ENCODE measurements around the gene CAPN5. TPM values are rescaled to one million over a fixed set of nuclear protein-coding genes. Genes with fewer than 3 reads are reported as not detected.
"Not testable (repeated sequence)": the region's sequence is repeated elsewhere in the genome, so short reads cannot be mapped to it uniquely, and the experiment has no call there.

CAPN5 gene
- total and polyA plus RNA-seq, 4 donors: 6.5 to 25.8 (median 18.2) TPM

DNA sequence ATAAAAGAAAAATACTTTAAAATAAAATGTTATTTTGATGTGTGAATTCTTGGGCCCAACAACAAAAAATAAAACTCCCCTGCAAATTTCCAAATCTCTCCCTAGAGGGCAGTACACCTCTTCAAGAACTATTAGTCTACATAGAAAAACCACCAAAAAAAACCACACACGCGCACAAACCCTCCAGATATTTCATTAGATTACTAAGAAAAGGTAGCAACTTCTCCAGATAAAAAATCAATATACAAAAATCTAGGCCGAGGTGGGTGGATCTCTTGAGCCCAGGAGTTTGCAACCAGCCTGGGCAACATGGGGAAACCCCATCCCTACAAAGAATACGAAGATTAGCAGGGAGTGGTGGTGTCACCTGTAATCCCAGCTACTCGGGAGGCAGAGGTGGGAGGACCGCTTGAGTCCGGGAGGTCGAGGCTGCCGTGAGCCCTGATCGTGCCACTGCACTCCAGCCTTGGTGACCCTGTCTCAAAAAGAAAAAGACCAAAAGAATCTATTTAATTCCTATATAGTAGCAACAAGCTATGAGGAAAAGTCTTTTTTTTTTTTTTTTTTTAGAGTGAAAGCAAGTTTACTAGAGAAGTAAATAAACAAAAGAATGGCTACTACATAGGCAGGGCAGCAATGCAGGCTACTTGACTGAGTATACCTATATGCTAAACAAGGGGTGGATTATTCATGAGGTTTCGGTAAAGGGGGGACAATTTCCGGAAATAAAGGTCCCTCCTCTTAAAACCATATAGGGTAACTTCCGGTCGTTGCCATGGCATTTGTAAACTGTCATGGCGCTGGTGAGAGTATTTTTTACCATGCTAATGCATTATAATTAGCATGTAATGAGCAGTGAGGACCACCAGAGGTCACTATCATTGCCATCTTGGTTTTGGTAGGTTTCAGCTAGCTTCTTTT is 19.5 kb upstream of the CAPN5 start:
- Histone ChIP-seq H3K9me3 (ENCODE audit: control insufficient read depth in 4 of 4, low read length in 3 of 4) (no peaks in the 10 kb centered on the region), H3K4me1 (ENCODE audit: control insufficient read depth in 4 of 4, insufficient read depth in 4 of 4, low read length in 3 of 4) (peaks cover 5 to 11% (median 8%) of the 10 kb centered on the region in 4 donors), H3K27me3 (ENCODE audit: control insufficient read depth in 4 of 4, insufficient read depth in 4 of 4, low read length in 3 of 4) (peaks cover 0 to 3% (median 0%) of the 10 kb centered on the region in 4 donors), H3K4me3 (ENCODE audit: low read depth in 1 of 3, low read length in 3 of 3) (peak overlapping the region; percentile 35 to 71 (median 57)), H3K36me3 (ENCODE audit: control insufficient read depth in 4 of 4, insufficient read depth in 3 of 4, low read depth in 1 of 4, low read length in 3 of 4) (no peaks in the 10 kb centered on the region), H3K9ac (ENCODE audit: low read depth in 1 of 2, low read length in 2 of 2) (peak overlapping the region; percentile 17 to 58), H3K27ac (ENCODE audit: low read depth in 1 of 2, low read length in 2 of 2) (peak overlapping the region; percentile 64 to 79)
- DNase-seq (ENCODE audit: low spot score): peak; percentile 79
- TF ChIP-seq, protein P1, sequence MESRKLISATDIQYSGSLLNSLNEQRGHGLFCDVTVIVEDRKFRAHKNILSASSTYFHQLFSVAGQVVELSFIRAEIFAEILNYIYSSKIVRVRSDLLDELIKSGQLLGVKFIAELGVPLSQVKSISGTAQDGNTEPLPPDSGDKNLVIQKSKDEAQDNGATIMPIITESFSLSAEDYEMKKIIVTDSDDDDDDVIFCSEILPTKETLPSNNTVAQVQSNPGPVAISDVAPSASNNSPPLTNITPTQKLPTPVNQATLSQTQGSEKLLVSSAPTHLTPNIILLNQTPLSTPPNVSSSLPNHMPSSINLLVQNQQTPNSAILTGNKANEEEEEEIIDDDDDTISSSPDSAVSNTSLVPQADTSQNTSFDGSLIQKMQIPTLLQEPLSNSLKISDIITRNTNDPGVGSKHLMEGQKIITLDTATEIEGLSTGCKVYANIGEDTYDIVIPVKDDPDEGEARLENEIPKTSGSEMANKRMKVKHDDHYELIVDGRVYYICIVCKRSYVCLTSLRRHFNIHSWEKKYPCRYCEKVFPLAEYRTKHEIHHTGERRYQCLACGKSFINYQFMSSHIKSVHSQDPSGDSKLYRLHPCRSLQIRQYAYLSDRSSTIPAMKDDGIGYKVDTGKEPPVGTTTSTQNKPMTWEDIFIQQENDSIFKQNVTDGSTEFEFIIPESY (IDR thresholded peaks at IDR 0.05): no peak
- TF ChIP-seq RAD21 (IDR thresholded peaks at IDR 0.05): peak; percentile 82 to 84
- TF ChIP-seq EGR1 (IDR thresholded peaks at IDR 0.05; ENCODE audit: low read depth in 2 of 2): no peak
- TF ChIP-seq FOXA1 (IDR thresholded peaks at IDR 0.05): no peak
- peak; percentile 84 to 86 for TF ChIP-seq GABPA (IDR thresholded peaks at IDR 0.05 in 1 of 2, conservative IDR thresholded peaks at IDR 0.05 in 1 of 2)
- TF ChIP-seq TAF1 (conservative IDR thresholded peaks at IDR 0.05): no peak
- TF ChIP-seq, protein P2, sequence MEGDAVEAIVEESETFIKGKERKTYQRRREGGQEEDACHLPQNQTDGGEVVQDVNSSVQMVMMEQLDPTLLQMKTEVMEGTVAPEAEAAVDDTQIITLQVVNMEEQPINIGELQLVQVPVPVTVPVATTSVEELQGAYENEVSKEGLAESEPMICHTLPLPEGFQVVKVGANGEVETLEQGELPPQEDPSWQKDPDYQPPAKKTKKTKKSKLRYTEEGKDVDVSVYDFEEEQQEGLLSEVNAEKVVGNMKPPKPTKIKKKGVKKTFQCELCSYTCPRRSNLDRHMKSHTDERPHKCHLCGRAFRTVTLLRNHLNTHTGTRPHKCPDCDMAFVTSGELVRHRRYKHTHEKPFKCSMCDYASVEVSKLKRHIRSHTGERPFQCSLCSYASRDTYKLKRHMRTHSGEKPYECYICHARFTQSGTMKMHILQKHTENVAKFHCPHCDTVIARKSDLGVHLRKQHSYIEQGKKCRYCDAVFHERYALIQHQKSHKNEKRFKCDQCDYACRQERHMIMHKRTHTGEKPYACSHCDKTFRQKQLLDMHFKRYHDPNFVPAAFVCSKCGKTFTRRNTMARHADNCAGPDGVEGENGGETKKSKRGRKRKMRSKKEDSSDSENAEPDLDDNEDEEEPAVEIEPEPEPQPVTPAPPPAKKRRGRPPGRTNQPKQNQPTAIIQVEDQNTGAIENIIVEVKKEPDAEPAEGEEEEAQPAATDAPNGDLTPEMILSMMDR (IDR thresholded peaks at IDR 0.05; ENCODE audit: low read depth, low read length, missing input control): peak; percentile 86
- TF ChIP-seq YY1 (IDR thresholded peaks at IDR 0.05): peak; percentile 96
- no peak for TF ChIP-seq NR2F2 (IDR thresholded peaks at IDR 0.05)
- TF ChIP-seq SP1 (IDR thresholded peaks at IDR 0.05): no peak
- TF ChIP-seq, protein P3, sequence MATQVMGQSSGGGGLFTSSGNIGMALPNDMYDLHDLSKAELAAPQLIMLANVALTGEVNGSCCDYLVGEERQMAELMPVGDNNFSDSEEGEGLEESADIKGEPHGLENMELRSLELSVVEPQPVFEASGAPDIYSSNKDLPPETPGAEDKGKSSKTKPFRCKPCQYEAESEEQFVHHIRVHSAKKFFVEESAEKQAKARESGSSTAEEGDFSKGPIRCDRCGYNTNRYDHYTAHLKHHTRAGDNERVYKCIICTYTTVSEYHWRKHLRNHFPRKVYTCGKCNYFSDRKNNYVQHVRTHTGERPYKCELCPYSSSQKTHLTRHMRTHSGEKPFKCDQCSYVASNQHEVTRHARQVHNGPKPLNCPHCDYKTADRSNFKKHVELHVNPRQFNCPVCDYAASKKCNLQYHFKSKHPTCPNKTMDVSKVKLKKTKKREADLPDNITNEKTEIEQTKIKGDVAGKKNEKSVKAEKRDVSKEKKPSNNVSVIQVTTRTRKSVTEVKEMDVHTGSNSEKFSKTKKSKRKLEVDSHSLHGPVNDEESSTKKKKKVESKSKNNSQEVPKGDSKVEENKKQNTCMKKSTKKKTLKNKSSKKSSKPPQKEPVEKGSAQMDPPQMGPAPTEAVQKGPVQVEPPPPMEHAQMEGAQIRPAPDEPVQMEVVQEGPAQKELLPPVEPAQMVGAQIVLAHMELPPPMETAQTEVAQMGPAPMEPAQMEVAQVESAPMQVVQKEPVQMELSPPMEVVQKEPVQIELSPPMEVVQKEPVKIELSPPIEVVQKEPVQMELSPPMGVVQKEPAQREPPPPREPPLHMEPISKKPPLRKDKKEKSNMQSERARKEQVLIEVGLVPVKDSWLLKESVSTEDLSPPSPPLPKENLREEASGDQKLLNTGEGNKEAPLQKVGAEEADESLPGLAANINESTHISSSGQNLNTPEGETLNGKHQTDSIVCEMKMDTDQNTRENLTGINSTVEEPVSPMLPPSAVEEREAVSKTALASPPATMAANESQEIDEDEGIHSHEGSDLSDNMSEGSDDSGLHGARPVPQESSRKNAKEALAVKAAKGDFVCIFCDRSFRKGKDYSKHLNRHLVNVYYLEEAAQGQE (IDR thresholded peaks at IDR 0.05): no peak
- no peak for TF ChIP-seq FOXA2 (IDR thresholded peaks at IDR 0.05)
- TF ChIP-seq, protein P4, sequence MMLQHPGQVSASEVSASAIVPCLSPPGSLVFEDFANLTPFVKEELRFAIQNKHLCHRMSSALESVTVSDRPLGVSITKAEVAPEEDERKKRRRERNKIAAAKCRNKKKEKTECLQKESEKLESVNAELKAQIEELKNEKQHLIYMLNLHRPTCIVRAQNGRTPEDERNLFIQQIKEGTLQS (IDR thresholded peaks at IDR 0.05): no peak
- TF ChIP-seq JUND (IDR thresholded peaks at IDR 0.05): no peak
- 2% methylated on average over 15 of the region's 15 CpGs for WGBS

DNA sequence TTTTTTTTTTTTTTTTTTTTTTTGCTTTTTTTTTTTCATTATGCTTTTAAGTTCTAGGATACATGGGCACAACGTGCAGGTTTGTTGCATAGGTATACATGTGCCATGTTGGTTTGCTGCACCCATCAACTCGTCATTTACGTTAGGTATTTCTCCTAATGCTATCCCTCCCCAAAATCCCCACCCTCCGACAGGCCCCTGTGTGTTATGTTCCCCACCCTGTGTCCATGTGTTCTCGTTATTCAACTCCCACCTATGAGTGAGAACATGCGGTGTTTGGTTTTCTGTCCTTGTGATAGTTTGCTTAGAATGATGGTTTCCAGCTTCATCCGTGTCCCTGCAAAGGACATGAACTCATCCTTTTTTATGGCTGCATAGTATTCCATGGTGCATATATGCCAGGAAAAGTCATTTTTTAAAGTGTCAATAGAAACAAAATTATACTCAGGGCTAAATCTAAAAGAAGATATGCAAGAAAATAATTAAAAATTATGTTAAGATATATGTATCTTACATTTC is 18.8 kb upstream of the CAPN5 start:
- H3K4me3 ChIP-seq (ENCODE audit: low read depth in 1 of 3, low read length in 3 of 3); H3K9me3 ChIP-seq (ENCODE audit: control insufficient read depth in 4 of 4, low read length in 3 of 4); H3K27me3 ChIP-seq (ENCODE audit: control insufficient read depth in 4 of 4, insufficient read depth in 4 of 4, low read length in 3 of 4); H3K36me3 ChIP-seq (ENCODE audit: control insufficient read depth in 4 of 4, insufficient read depth in 3 of 4, low read depth in 1 of 4, low read length in 3 of 4); H3K27ac ChIP-seq (ENCODE audit: low read depth in 1 of 2, low read length in 2 of 2); DNase-seq (ENCODE audit: low spot score); H3K9ac ChIP-seq (ENCODE audit: low read depth in 1 of 2, low read length in 2 of 2): not testable (repeated sequence)
- peaks cover 5 to 11% (median 8%) of the 10 kb centered on the region in 4 donors for H3K4me1 ChIP-seq (ENCODE audit: control insufficient read depth in 4 of 4, insufficient read depth in 4 of 4, low read length in 3 of 4)
- 74% methylated on average over 7 of the region's 7 CpGs for WGBS

Data from liver (tissue), 9 donors.